WTC11 (cell line): Measurements from ENCODE around the gene KCNK5. TPM values are rescaled to one million over a fixed set of nuclear protein-coding genes. Genes with fewer than 3 reads are reported as not detected.

Source experiments
- ATAC-seq: fragments of 200-7000 bp; cut with Tn5 transposase; 2 replicates; pipeline ENCODE4 v1.10.0; 2021; ENCODE audit warnings: mild to moderate bottlenecking, moderate library complexity
- CTCF ChIA-PET: fragments of 300-600 bp; sonication (Branson Sonifier 250); formaldehyde crosslinking; loops from one replicate; lab custom pipeline; 2021; ENCODE audit warnings: antibody characterized with exemption; lab: Charles Lee
- POLR2A ChIA-PET: fragments of 350-600 bp; sonication (Branson Sonifier 250); formaldehyde crosslinking; loops from one replicate; lab custom pipeline; 2021; ENCODE audit warnings: antibody characterized with exemption; lab: Charles Lee
- DNase-seq: peaks from one replicate; pipeline ENCODE4 v3.0.0; 2021; ENCODE audit warnings: low spot score
- H3K27ac Mint-ChIP-seq: 2 replicates; pipeline ENCODE4 v1.8.0; 2021; ENCODE audit warnings: mixed read lengths
- H3K27me3 Mint-ChIP-seq: 2 replicates; pipeline ENCODE4 v1.8.0; 2021; ENCODE audit warnings: low read depth, mild to moderate bottlenecking, moderate library complexity, mixed read lengths
- H3K36me3 Mint-ChIP-seq: 2 replicates; pipeline ENCODE4 v1.8.0; 2021; ENCODE audit warnings: mixed read lengths
- H3K4me1 Mint-ChIP-seq: 2 replicates; pipeline ENCODE4 v1.8.0; 2022; ENCODE audit warnings: mixed read lengths
- H3K4me3 Mint-ChIP-seq: 2 replicates; pipeline ENCODE4 v1.8.0; 2021; ENCODE audit warnings: mild to moderate bottlenecking, moderate library complexity, mixed read lengths
- H3K9me3 Mint-ChIP-seq: 2 replicates; pipeline ENCODE4 v1.8.0; 2021; ENCODE audit warnings: mixed read lengths
- ATF1 ChIP-seq: sonication (generic); formaldehyde crosslinking; IDR thresholded peaks from 2 replicates; pipeline ENCODE4 v1.8.1; 2023; ENCODE audit warnings: mild to moderate bottlenecking, moderate library complexity, missing genetic modification reagents
- ELF4 ChIP-seq: sonication (generic); formaldehyde crosslinking; IDR thresholded peaks from 2 replicates; pipeline ENCODE4 v1.8.1; 2022; ENCODE audit warnings: low read depth, mild to moderate bottlenecking, moderate library complexity, missing genetic modification reagents
- FOXJ3 ChIP-seq: sonication (generic); formaldehyde crosslinking; IDR thresholded peaks from 2 replicates; pipeline ENCODE4 v1.9.0; 2021; ENCODE audit warnings: missing genetic modification reagents, mild to moderate bottlenecking, borderline replicate concordance
- GABPB1 ChIP-seq: sonication (generic); formaldehyde crosslinking; IDR thresholded peaks from 2 replicates; pipeline ENCODE4 v1.8.1; 2023; ENCODE audit warnings: mild to moderate bottlenecking, missing genetic modification reagents
- GTF2I ChIP-seq: fragments of 250-450 bp; sonication (Bioruptor Pico); conservative IDR thresholded peaks from 2 replicates; pipeline ENCODE4 v1.4.0; 2021; ENCODE audit warnings: mild to moderate bottlenecking
- JUN ChIP-seq: sonication (generic); formaldehyde crosslinking; IDR thresholded peaks from 2 replicates; pipeline ENCODE4 v1.8.0; 2023; ENCODE audit warnings: mild to moderate bottlenecking, missing genetic modification reagents
- MXD4 ChIP-seq: fragments of 250-450 bp; sonication (Bioruptor Pico); IDR thresholded peaks from 2 replicates; pipeline ENCODE4 v1.8.0; 2021; ENCODE audit warnings: mild to moderate bottlenecking, moderate library complexity, borderline replicate concordance
- NFATC4 ChIP-seq: fragments of 250-450 bp; sonication (Bioruptor Pico); IDR thresholded peaks from 2 replicates; pipeline ENCODE4 v1.9.0; 2021; ENCODE audit warnings: mild to moderate bottlenecking
- NFE2L1 ChIP-seq: sonication (generic); formaldehyde crosslinking; IDR thresholded peaks from 2 replicates; pipeline ENCODE4 v1.8.1; 2023; ENCODE audit warnings: missing genetic modification reagents
- NR3C1 ChIP-seq: sonication (generic); formaldehyde crosslinking; conservative IDR thresholded peaks from 2 replicates; pipeline ENCODE4 v1.8.1; 2023; ENCODE audit warnings: low read depth, mild to moderate bottlenecking, missing genetic modification reagents
- OVOL2 ChIP-seq: fragments of 250-450 bp; sonication (Bioruptor Pico); IDR thresholded peaks from 2 replicates; pipeline ENCODE4 v1.9.0; 2021; ENCODE audit warnings: mild to moderate bottlenecking, borderline replicate concordance
- SMAD4 ChIP-seq: sonication (generic); formaldehyde crosslinking; IDR thresholded peaks from 2 replicates; pipeline ENCODE4 v1.8.0; 2022; ENCODE audit warnings: mild to moderate bottlenecking, missing genetic modification reagents
- TEAD4 ChIP-seq: sonication (generic); formaldehyde crosslinking; IDR thresholded peaks from 2 replicates; pipeline ENCODE4 v1.8.0; 2022; ENCODE audit warnings: mild to moderate bottlenecking, missing genetic modification reagents
- TP53 ChIP-seq: sonication (generic); formaldehyde crosslinking; IDR thresholded peaks from 2 replicates; pipeline ENCODE4 v1.8.1; 2023; ENCODE audit warnings: mild to moderate bottlenecking, missing genetic modification reagents
- ZNF121 ChIP-seq: sonication (generic); formaldehyde crosslinking; IDR thresholded peaks from 2 replicates; pipeline ENCODE4 v1.8.0; 2023; ENCODE audit warnings: missing genetic modification reagents
- ZNF263 ChIP-seq: sonication (generic); formaldehyde crosslinking; IDR thresholded peaks from 2 replicates; pipeline ENCODE4 v1.8.1; 2022; ENCODE audit warnings: low read depth, mild to moderate bottlenecking, moderate library complexity, missing genetic modification reagents
- ZNF317 ChIP-seq: sonication (generic); formaldehyde crosslinking; IDR thresholded peaks from 2 replicates; pipeline ENCODE4 v1.8.1; 2023; ENCODE audit warnings: low read depth, mild to moderate bottlenecking, moderate library complexity, missing genetic modification reagents, borderline replicate concordance
- ZNF671 ChIP-seq: fragments of 250-450 bp; sonication (Bioruptor Pico); IDR thresholded peaks from 2 replicates; pipeline ENCODE4 v1.8.0; 2021; ENCODE audit warnings: mild to moderate bottlenecking
- total RNA-seq: library from RNA; stranded (reverse); gene quantifications from 3 replicates; pipeline ENCODE4 v1.2.3, GENCODE V29; 2021
- TF ChIP-seq, protein P1 (sequence below): sonication (generic); formaldehyde crosslinking; IDR thresholded peaks from 2 replicates; pipeline ENCODE4 v1.8.1; 2022; ENCODE audit warnings: low read depth, missing genetic modification reagents, borderline replicate concordance
- TF ChIP-seq, protein P2 (sequence below): sonication (generic); formaldehyde crosslinking; IDR thresholded peaks from 2 replicates; pipeline ENCODE4 v1.8.1; 2023; ENCODE audit warnings: mild to moderate bottlenecking, missing genetic modification reagents, moderate library complexity
- TF ChIP-seq, protein P3 (sequence below): sonication (generic); formaldehyde crosslinking; IDR thresholded peaks from 2 replicates; pipeline ENCODE4 v1.8.1; 2023; ENCODE audit warnings: mild to moderate bottlenecking, missing genetic modification reagents
- TF ChIP-seq, protein P4 (sequence below): sonication (generic); formaldehyde crosslinking; IDR thresholded peaks from 2 replicates; pipeline ENCODE4 v1.8.0; 2022; ENCODE audit warnings: mild to moderate bottlenecking, missing genetic modification reagents
- TF ChIP-seq, protein P5 (sequence below): sonication (generic); formaldehyde crosslinking; IDR thresholded peaks from 2 replicates; pipeline ENCODE4 v1.8.1; 2022; ENCODE audit warnings: missing genetic modification reagents, borderline replicate concordance
- TF ChIP-seq, protein P6 (sequence below): sonication (generic); formaldehyde crosslinking; conservative IDR thresholded peaks from 2 replicates; pipeline ENCODE4 v1.8.1; 2022; ENCODE audit warnings: mild to moderate bottlenecking, missing genetic modification reagents
- TF ChIP-seq, protein P7 (sequence below): sonication (generic); formaldehyde crosslinking; IDR thresholded peaks from 2 replicates; pipeline ENCODE4 v1.8.1; 2023; ENCODE audit warnings: mild to moderate bottlenecking, missing genetic modification reagents, moderate library complexity
- TF ChIP-seq, protein P8 (sequence below): fragments of 250-450 bp; sonication (Bioruptor Pico); IDR thresholded peaks from 2 replicates; pipeline ENCODE4 v1.9.0; 2021; ENCODE audit warnings: mild to moderate bottlenecking

Gene KCNK5
- total RNA-seq, 1 experiment from 2014 or later = 41.8 TPM

DNA sequence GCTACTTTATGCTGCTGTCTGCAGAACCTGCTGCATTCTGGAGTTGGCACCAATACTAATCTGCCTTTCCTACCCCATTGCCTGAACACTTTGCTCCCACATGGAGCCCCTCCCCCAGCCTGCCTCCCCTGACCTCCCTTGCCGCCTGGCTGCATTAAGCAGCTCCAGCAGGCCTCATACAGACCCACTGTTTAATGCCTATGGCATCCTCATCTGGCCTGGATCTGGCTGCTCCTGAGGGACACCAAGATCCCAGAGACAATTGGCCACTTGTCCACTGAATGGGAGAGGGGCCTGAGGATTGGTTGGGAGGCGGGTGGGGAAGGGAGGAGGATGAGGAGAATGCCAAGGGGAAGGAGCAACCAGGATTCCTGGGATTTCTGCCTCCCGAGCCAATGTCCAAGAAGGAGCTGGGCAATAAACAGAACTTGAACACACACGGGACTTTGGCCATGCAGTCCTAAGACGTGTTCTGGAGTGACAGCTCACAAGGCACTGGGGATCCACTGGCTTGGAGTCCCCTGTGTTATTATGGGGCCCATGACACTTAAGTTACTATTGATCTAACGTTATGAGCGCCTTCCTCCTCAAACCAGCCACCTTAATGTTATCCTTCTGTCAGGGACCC lies 10.4 kb upstream of the KCNK5 start (continued):
- TF ChIP-seq SMAD4 = no peak

DNA sequence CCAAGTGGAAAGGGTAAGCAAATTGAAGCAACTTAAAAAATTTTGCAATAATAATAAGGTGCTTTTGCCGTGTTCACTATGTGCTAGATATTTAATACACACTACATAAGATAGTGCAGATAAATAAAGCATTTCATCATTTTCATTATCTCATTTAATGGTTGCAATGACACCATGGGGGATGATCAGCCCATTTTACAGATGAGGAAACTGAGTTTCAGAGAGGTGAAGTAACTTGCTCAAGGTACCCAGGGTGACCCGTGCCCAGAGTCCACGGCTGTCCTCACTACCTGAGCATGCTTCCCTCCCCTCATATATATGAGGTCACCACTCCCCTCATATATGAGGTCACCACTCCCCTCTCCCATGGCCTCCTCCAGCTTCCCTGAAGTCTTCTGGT lies 7.5 kb upstream of the KCNK5 start:
- POLR2A ChIA-PET = interaction anchor here (0.7 kb wide), 1 partner anchor 41 kb away, joined by 4 read pairs; no protein-coding TSS in a partner anchor
- Mint-ChIP-seq H3K9me3 (no peaks in the 10 kb centered on the region), H3K27me3 (no peaks in the 10 kb centered on the region), H3K4me1 (peaks cover 35% of the 10 kb centered on the region), H3K27ac (no peak overlapping the region), H3K36me3 (no peaks in the 10 kb centered on the region), H3K4me3 (no peak overlapping the region)
- CTCF ChIA-PET = interaction anchor here (4.7 kb wide), 1 partner anchor 66 kb away, joined by 29 read pairs; no protein-coding TSS in a partner anchor
- ATAC-seq = no peak
- DNase-seq = no peak
- TF ChIP-seq, protein P1, sequence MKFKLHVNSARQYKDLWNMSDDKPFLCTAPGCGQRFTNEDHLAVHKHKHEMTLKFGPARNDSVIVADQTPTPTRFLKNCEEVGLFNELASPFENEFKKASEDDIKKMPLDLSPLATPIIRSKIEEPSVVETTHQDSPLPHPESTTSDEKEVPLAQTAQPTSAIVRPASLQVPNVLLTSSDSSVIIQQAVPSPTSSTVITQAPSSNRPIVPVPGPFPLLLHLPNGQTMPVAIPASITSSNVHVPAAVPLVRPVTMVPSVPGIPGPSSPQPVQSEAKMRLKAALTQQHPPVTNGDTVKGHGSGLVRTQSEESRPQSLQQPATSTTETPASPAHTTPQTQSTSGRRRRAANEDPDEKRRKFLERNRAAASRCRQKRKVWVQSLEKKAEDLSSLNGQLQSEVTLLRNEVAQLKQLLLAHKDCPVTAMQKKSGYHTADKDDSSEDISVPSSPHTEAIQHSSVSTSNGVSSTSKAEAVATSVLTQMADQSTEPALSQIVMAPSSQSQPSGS (CRISPR knock-in tag) = no peak
- TF ChIP-seq NFE2L1 (no peak), FOXJ3 (no peak), OVOL2 (CRISPR knock-in tag) (no peak), NFATC4 (CRISPR knock-in tag) (no peak), JUN (CRISPR knock-in tag) (no peak), GTF2I (CRISPR knock-in tag) (no peak), MXD4 (no peak), ZNF671 (CRISPR knock-in tag) (no peak), ZNF317 (CRISPR knock-in tag) (no peak), ATF1 (CRISPR knock-in tag) (no peak)
- TF ChIP-seq, protein P2, sequence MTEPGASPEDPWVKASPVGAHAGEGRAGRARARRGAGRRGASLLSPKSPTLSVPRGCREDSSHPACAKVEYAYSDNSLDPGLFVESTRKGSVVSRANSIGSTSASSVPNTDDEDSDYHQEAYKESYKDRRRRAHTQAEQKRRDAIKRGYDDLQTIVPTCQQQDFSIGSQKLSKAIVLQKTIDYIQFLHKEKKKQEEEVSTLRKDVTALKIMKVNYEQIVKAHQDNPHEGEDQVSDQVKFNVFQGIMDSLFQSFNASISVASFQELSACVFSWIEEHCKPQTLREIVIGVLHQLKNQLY = no peak
- TF ChIP-seq, protein P3, sequence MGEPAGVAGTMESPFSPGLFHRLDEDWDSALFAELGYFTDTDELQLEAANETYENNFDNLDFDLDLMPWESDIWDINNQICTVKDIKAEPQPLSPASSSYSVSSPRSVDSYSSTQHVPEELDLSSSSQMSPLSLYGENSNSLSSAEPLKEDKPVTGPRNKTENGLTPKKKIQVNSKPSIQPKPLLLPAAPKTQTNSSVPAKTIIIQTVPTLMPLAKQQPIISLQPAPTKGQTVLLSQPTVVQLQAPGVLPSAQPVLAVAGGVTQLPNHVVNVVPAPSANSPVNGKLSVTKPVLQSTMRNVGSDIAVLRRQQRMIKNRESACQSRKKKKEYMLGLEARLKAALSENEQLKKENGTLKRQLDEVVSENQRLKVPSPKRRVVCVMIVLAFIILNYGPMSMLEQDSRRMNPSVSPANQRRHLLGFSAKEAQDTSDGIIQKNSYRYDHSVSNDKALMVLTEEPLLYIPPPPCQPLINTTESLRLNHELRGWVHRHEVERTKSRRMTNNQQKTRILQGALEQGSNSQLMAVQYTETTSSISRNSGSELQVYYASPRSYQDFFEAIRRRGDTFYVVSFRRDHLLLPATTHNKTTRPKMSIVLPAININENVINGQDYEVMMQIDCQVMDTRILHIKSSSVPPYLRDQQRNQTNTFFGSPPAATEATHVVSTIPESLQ = no peak
- TF ChIP-seq, protein P4, sequence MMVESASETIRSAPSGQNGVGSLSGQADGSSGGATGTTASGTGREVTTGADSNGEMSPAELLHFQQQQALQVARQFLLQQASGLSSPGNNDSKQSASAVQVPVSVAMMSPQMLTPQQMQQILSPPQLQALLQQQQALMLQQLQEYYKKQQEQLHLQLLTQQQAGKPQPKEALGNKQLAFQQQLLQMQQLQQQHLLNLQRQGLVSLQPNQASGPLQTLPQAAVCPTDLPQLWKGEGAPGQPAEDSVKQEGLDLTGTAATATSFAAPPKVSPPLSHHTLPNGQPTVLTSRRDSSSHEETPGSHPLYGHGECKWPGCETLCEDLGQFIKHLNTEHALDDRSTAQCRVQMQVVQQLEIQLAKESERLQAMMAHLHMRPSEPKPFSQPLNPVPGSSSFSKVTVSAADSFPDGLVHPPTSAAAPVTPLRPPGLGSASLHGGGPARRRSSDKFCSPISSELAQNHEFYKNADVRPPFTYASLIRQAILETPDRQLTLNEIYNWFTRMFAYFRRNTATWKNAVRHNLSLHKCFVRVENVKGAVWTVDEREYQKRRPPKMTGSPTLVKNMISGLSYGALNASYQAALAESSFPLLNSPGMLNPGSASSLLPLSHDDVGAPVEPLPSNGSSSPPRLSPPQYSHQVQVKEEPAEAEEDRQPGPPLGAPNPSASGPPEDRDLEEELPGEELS (CRISPR knock-in tag) = no peak
- TF ChIP-seq, protein P5, sequence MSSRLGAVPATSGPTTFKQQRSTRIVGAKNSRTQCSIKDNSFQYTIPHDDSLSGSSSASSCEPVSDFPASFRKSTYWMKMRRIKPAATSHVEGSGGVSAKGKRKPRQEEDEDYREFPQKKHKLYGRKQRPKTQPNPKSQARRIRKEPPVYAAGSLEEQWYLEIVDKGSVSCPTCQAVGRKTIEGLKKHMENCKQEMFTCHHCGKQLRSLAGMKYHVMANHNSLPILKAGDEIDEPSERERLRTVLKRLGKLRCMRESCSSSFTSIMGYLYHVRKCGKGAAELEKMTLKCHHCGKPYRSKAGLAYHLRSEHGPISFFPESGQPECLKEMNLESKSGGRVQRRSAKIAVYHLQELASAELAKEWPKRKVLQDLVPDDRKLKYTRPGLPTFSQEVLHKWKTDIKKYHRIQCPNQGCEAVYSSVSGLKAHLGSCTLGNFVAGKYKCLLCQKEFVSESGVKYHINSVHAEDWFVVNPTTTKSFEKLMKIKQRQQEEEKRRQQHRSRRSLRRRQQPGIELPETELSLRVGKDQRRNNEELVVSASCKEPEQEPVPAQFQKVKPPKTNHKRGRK (CRISPR knock-in tag) = no peak

DNA sequence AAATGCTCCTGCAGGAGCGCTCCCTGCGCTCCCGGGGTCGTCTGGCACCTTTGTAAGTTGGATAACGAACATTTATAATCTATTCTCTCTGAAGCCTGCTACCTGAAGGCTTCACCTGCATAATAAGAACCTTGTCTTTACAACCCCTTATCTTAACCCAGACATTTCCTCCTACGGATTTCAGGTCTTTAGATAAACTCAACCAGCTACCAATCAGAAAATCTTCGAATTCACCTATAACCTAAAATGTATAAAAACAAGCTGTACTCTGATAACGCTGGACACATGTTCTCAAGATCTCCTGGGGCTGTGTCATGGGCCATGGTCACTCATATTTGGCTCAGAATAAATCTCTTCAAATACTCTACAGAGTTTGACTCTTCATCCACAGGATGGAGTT lies 4.1 kb upstream of the KCNK5 start:
- ChIA-PET CTCF (interaction anchor here (0.6 to 8.3 kb wide), 2 partner anchors 68 to 623 kb away, joined by 4 to 122 read pairs; no protein-coding TSS in a partner anchor), POLR2A (interaction anchor here (0.7 kb wide), 1 partner anchor 10 kb away, joined by 5 read pairs; no protein-coding TSS in a partner anchor)
- no peak overlapping the region for H3K27ac Mint-ChIP-seq
- no peaks in the 10 kb centered on the region for H3K9me3 Mint-ChIP-seq
- no peak overlapping the region for H3K4me3 Mint-ChIP-seq
- H3K27me3 Mint-ChIP-seq = no peaks in the 10 kb centered on the region
- TF ChIP-seq, protein P6, sequence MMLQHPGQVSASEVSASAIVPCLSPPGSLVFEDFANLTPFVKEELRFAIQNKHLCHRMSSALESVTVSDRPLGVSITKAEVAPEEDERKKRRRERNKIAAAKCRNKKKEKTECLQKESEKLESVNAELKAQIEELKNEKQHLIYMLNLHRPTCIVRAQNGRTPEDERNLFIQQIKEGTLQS (CRISPR knock-in tag) = no peak
- no peak for TF ChIP-seq ELF4 (CRISPR knock-in tag)
- TF ChIP-seq, protein P7, sequence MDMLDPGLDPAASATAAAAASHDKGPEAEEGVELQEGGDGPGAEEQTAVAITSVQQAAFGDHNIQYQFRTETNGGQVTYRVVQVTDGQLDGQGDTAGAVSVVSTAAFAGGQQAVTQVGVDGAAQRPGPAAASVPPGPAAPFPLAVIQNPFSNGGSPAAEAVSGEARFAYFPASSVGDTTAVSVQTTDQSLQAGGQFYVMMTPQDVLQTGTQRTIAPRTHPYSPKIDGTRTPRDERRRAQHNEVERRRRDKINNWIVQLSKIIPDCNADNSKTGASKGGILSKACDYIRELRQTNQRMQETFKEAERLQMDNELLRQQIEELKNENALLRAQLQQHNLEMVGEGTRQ (CRISPR knock-in tag) = no peak
- TF ChIP-seq ZNF263 (CRISPR knock-in tag) = no peak
- TF ChIP-seq, protein P8, sequence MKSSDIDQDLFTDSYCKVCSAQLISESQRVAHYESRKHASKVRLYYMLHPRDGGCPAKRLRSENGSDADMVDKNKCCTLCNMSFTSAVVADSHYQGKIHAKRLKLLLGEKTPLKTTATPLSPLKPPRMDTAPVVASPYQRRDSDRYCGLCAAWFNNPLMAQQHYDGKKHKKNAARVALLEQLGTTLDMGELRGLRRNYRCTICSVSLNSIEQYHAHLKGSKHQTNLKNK (CRISPR knock-in tag) = no peak
- TF ChIP-seq NR3C1 (CRISPR knock-in tag) = no peak
- TF ChIP-seq TP53 (CRISPR knock-in tag) = no peak
- no peak for TF ChIP-seq GABPB1 (CRISPR knock-in tag)
- no peak for TF ChIP-seq ZNF121
- no peak for TF ChIP-seq TEAD4
- peaks cover 50% of the 10 kb centered on the region for H3K4me1 Mint-ChIP-seq
- no peaks in the 10 kb centered on the region for H3K36me3 Mint-ChIP-seq
- ATAC-seq = no peak
- no peak for DNase-seq
